ENCODE results near the gene SSR4. TPM values are rescaled to one million over a fixed set of nuclear protein-coding genes. Genes with fewer than 3 reads are reported as not detected.

The SSR4 gene
- total RNA-seq, 1 donor from 2014 or later, result 331 TPM

- Histone ChIP-seq H3K4me1 (no peaks in the 10 kb centered on the region), H3K9me3 (no peaks in the 10 kb centered on the region), H3K36me3 (peaks cover 5 to 21% of the 10 kb centered on the region in 2 donors), H3K27me3 (no peaks in the 10 kb centered on the region), H3K27ac (no peak overlapping the region), H3K4me3 (no peak overlapping the region)
- TF ChIP-seq CTCF (IDR thresholded peaks at IDR 0.05), result no peak
- DNase-seq (ENCODE audit: low spot score in 2 of 2), result no peak
- intact Hi-C loops (cut with DNase I), result no loop called here
Observed at GRCh38 chrX:153771415-153772315, 22.8 kb upstream of the SSR4 start.

- Histone ChIP-seq H3K27ac (no peak overlapping the region), H3K4me3 (no peak overlapping the region), H3K4me1 (no peaks in the 10 kb centered on the region), H3K27me3 (no peaks in the 10 kb centered on the region), H3K36me3 (peaks cover 5 to 21% of the 10 kb centered on the region in 2 donors), H3K9me3 (no peaks in the 10 kb centered on the region)
- no peak for TF ChIP-seq CTCF (IDR thresholded peaks at IDR 0.05)
- no peak for DNase-seq (ENCODE audit: low spot score in 2 of 2)
- intact Hi-C loops (cut with DNase I), result no loop called here
Observed at GRCh38 chrX:153772316-153773217, 21.9 kb upstream of the SSR4 start.

- intact Hi-C loops (cut with DNase I), result no loop called here
- DNase-seq (ENCODE audit: low spot score in 2 of 2), result no peak
- no peak overlapping the region for H3K4me3 ChIP-seq
- H3K36me3 ChIP-seq, result peaks cover 5 to 21% of the 10 kb centered on the region in 2 donors
- no peaks in the 10 kb centered on the region for H3K9me3 ChIP-seq
- H3K27ac ChIP-seq, result no peak overlapping the region
- no peaks in the 10 kb centered on the region for H3K27me3 ChIP-seq
- no peak for TF ChIP-seq CTCF (IDR thresholded peaks at IDR 0.05)
- no peaks in the 10 kb centered on the region for H3K4me1 ChIP-seq
Observed at GRCh38 chrX:153773218-153773611, 21.3 kb upstream of the SSR4 start.

- no peak overlapping the region for H3K27ac ChIP-seq
- DNase-seq (ENCODE audit: low spot score in 2 of 2), result no peak
- intact Hi-C loops (cut with DNase I), result no loop called here
- H3K9me3 ChIP-seq, result no peaks in the 10 kb centered on the region
- H3K4me3 ChIP-seq, result no peak overlapping the region
- no peaks in the 10 kb centered on the region for H3K4me1 ChIP-seq
- TF ChIP-seq CTCF (IDR thresholded peaks at IDR 0.05), result no peak
- peaks cover 5 to 21% of the 10 kb centered on the region in 2 donors for H3K36me3 ChIP-seq
- H3K27me3 ChIP-seq, result no peaks in the 10 kb centered on the region
Observed at GRCh38 chrX:153773741-153774575, 20.5 kb upstream of the SSR4 start.

Measured in ascending aorta (tissue), 2 donors.